ENCODE data around the gene TET2. TPM values are rescaled to one million over a fixed set of nuclear protein-coding genes. Genes with fewer than 3 reads are reported as not detected.

Gene TET2
- total and polyA plus RNA-seq, 2 of the 4 experiments (the other 2 are of a cell fraction), result 5.6 to 25.3 TPM

- Histone ChIP-seq H2AFZ (replicated peaks; ENCODE audit: low read length, poor library complexity) (no peak overlapping the region), H2BK20ac (ENCODE audit: low read depth, low read length) (no peak overlapping the region), H3K9ac (ENCODE audit: low read depth, low read length) (no peak overlapping the region), H3K27me3 (ENCODE audit: control insufficient read depth, insufficient read depth, low read length) (no peaks in the 10 kb centered on the region), H3K9me1 (ENCODE audit: insufficient read depth, low read length) (no peaks in the 10 kb centered on the region), H4K20me1 (ENCODE audit: insufficient read depth, low read length) (no peaks in the 10 kb centered on the region), H3K14ac (replicated peaks; ENCODE audit: low read depth, low read length) (no peak overlapping the region), H2BK5ac (ENCODE audit: low read depth, low read length, poor library complexity, severe bottlenecking) (no peak overlapping the region), H2AK5ac (ENCODE audit: low read depth, low read length) (no peak overlapping the region), H4K91ac (ENCODE audit: insufficient read depth, low read depth, low read length) (no peak overlapping the region), H3K36me3 (ENCODE audit: control insufficient read depth, insufficient read depth, low read length) (no peaks in the 10 kb centered on the region), H3K23ac (ENCODE audit: low read depth, low read length) (no peak overlapping the region), H3K4me1 (ENCODE audit: control insufficient read depth, insufficient read depth, low read length) (no peaks in the 10 kb centered on the region), H3K27ac (ENCODE audit: insufficient read depth, low read length) (no peak overlapping the region), H2BK15ac (ENCODE audit: low read depth, low read length) (no peak overlapping the region), H3K79me1 (ENCODE audit: low read depth in 1 of 2, low read length in 2 of 2) (no peaks in the 10 kb centered on the region), H3K9me3 (ENCODE audit: control insufficient read depth, insufficient read depth, low read length) (no peaks in the 10 kb centered on the region), H3K4ac (ENCODE audit: low read depth, low read length) (no peak overlapping the region), H4K8ac (ENCODE audit: low read depth in 2 of 2, low read length in 2 of 2) (no peak overlapping the region), H2AK9ac (replicated peaks; ENCODE audit: low read depth, low read length, poor library complexity) (no peak overlapping the region), H2BK120ac (ENCODE audit: low read depth, low read length) (no peak overlapping the region), H4K5ac (ENCODE audit: low read depth, low read length) (no peak overlapping the region), H3K4me2 (ENCODE audit: low read depth, low read length) (no peak overlapping the region), H3K56ac (ENCODE audit: extremely low read depth, insufficient read depth, low read length) (no peak overlapping the region), H3K18ac (ENCODE audit: low read depth, low read length) (no peak overlapping the region), H3K4me3 (ENCODE audit: insufficient read depth, low read depth, low read length) (no peak overlapping the region)
- no CpG with 5 or more reads among the region's 1 CpG for WGBS, 2 experiments (ENCODE audit: extremely low coverage in 2 of 2, insufficient read length in 1 of 2)
- in situ Hi-C loops (cut with MboI; ENCODE audit: low sequenced_read_pairs) (loop anchor here (5.0 kb wide), 1 partner anchor 333 kb away; the partner anchor contains the start of gene PPA2), intact Hi-C loops (cut with micrococcal nuclease) (loop anchor here (10.0 kb wide), 1 partner anchor 565 kb away; the partner anchor contains the start of genes GSTCD and INTS12), dilution Hi-C loops (cut with HindIII; ENCODE audit: low sequenced_read_pairs, unreplicated experiment) (no loop called here)
- BruUV-seq (replicated peaks), result no TSS peak
- ChIA-PET CTCF (interaction anchor here (1.3 kb wide), 1 partner anchor 11 kb away, joined by 5 read pairs; no protein-coding TSS in a partner anchor), POLR2A (ENCODE audit: unreplicated experiment) (no interaction called here)
- DNase-seq (no peak), ATAC-seq (ENCODE audit: low read depth) (no peak)
- TF ChIP-seq CTCF (conservative IDR thresholded peaks at IDR 0.05; ENCODE audit: low read depth, low read length) (no peak), MXI1 (IDR thresholded peaks at IDR 0.05; ENCODE audit: borderline replicate concordance, low read depth, low read length) (no peak), SMC3 (IDR thresholded peaks at IDR 0.05; ENCODE audit: low read depth, low read length) (no peak), ELK1 (IDR thresholded peaks at IDR 0.05; ENCODE audit: borderline replicate concordance, low read depth, low read length) (no peak)
Measured at GRCh38 chr4:105139646-105140045, 7.0 kb upstream of the TET2 start.
